ENCODE measurements around the gene CLPTM1.

Gene CLPTM1

DNA sequence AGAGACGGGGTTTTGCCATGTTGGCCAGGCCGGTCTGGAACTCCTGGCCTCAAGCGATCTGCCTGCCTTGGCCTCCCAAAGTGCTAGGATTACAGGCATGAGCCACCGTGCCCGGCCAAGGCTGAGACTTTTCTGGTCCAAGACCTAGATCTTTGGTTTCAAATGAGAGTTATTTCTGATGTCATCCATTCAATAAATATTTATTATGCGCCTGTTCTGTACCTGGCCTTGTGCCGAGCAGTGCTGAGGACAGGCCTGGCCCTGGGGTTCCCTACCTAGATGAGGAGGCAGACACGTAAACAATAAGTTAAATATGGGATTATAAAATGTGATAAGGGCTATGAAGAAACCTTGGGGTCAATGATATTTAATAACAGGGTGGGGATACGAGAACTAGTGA is 50.6 kb downstream of the CLPTM1 start:
- H4K12ac ChIP-seq (ENCODE audit: low read depth, low read length) = no peak overlapping the region
- no CpG with 5 or more reads among the region's 9 CpGs for WGBS (ENCODE audit: extremely low coverage, insufficient coverage, insufficient read length)
- DNase-seq = no peak
- H3K4me2 ChIP-seq (ENCODE audit: low read length) = no peak overlapping the region
- H3K9ac ChIP-seq (ENCODE audit: low read length) = no peak overlapping the region
- no peak overlapping the region for H3K4ac ChIP-seq (ENCODE audit: low read depth, low read length)
- H3K27me3 ChIP-seq (ENCODE audit: insufficient read depth, low read length) = no peaks in the 10 kb centered on the region
- H3K4me3 ChIP-seq (ENCODE audit: low read depth, low read length) = no peak overlapping the region
- no peak overlapping the region for H2BK12ac ChIP-seq (ENCODE audit: low read length)
- no peaks in the 10 kb centered on the region for H3K79me2 ChIP-seq (ENCODE audit: control insufficient read depth, insufficient read depth, low read length, poor library complexity)
- H3K27ac ChIP-seq (ENCODE audit: low read depth, low read length) = no peak overlapping the region
- no peak overlapping the region for H2AK5ac ChIP-seq (ENCODE audit: low read length)
- H2AFZ ChIP-seq (ENCODE audit: insufficient read depth, low read length, poor library complexity) = no peak overlapping the region
- no peak overlapping the region for H3K23ac ChIP-seq (ENCODE audit: low read length)
- H3K9me3 ChIP-seq (ENCODE audit: insufficient read depth, low read depth, low read length) = no peaks in the 10 kb centered on the region
- H3K4me1 ChIP-seq (ENCODE audit: control insufficient read depth in 1 of 2, insufficient read depth in 2 of 2, low read length in 2 of 2) = peaks cover 2 to 3% of the 10 kb centered on the region in 2 experiments
- peaks cover 6% of the 10 kb centered on the region for H3K79me1 ChIP-seq (ENCODE audit: low read length)
- H2BK5ac ChIP-seq (ENCODE audit: low read depth, low read length, poor library complexity) = no peak overlapping the region
- peaks cover 4 to 6% of the 10 kb centered on the region in 2 experiments for H3K36me3 ChIP-seq (ENCODE audit: control insufficient read depth in 1 of 2, insufficient read depth in 2 of 2, low read length in 2 of 2)
- H4K91ac ChIP-seq (ENCODE audit: low read depth, low read length) = no peak overlapping the region
- H4K8ac ChIP-seq (ENCODE audit: low read depth, low read length) = no peak overlapping the region
- no peak overlapping the region for H3K14ac ChIP-seq (ENCODE audit: low read length)
- H2BK120ac ChIP-seq (ENCODE audit: insufficient read depth, low read length, poor library complexity) = no peak overlapping the region
- no peak overlapping the region for H3K18ac ChIP-seq (ENCODE audit: low read length)

DNA sequence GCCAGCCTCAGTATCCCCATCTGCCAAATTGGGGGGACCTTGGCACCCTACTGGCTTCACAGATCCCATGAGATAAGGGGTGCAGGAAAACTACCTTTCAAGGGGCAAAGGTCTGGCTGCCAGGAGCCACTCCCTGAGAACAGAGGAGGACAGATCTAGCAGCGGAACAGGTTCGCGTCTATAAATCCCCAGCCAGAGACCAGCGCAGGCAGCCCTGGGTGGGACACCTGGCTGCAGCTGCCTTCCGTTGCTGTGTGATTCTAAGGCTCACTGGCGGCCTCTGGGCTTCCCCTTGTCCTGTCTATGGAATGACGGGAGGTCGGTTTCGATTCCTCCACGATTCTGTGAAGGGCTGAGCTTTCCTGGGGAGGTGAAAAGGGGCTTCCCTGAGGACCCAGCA is 53.4 kb downstream of the CLPTM1 start:
- no peak overlapping the region for H3K18ac ChIP-seq (ENCODE audit: low read length)
- no peaks in the 10 kb centered on the region for H3K79me2 ChIP-seq (ENCODE audit: control insufficient read depth, insufficient read depth, low read length, poor library complexity)
- H3K23ac ChIP-seq (ENCODE audit: low read length) = no peak overlapping the region
- H3K4me3 ChIP-seq (ENCODE audit: low read depth, low read length) = no peak overlapping the region
- H2AFZ ChIP-seq (ENCODE audit: insufficient read depth, low read length, poor library complexity) = no peak overlapping the region
- H4K8ac ChIP-seq (ENCODE audit: low read depth, low read length) = no peak overlapping the region
- H3K36me3 ChIP-seq (ENCODE audit: control insufficient read depth in 1 of 2, insufficient read depth in 2 of 2, low read length in 2 of 2) = peaks cover 6 to 11% of the 10 kb centered on the region in 2 experiments
- no peak overlapping the region for H3K4ac ChIP-seq (ENCODE audit: low read depth, low read length)
- no peaks in the 10 kb centered on the region for H3K9me3 ChIP-seq (ENCODE audit: insufficient read depth, low read depth, low read length)
- WGBS (ENCODE audit: extremely low coverage, insufficient coverage, insufficient read length) = no CpG with 5 or more reads among the region's 10 CpGs
- DNase-seq = peak; percentile 33 to 65
- H2AK5ac ChIP-seq (ENCODE audit: low read length) = no peak overlapping the region
- no peak overlapping the region for H3K14ac ChIP-seq (ENCODE audit: low read length)
- no peak overlapping the region for H3K4me2 ChIP-seq (ENCODE audit: low read length)
- no peak overlapping the region for H2BK5ac ChIP-seq (ENCODE audit: low read depth, low read length, poor library complexity)
- H2BK12ac ChIP-seq (ENCODE audit: low read length) = no peak overlapping the region
- H3K27ac ChIP-seq (ENCODE audit: low read depth, low read length) = no peak overlapping the region
- H3K27me3 ChIP-seq (ENCODE audit: insufficient read depth, low read length) = no peaks in the 10 kb centered on the region
- H3K9ac ChIP-seq (ENCODE audit: low read length) = peak overlapping the region; percentile 5
- no peaks in the 10 kb centered on the region for H3K4me1 ChIP-seq (ENCODE audit: control insufficient read depth in 1 of 2, insufficient read depth in 2 of 2, low read length in 2 of 2)
- no peaks in the 10 kb centered on the region for H3K79me1 ChIP-seq (ENCODE audit: low read length)
- H4K12ac ChIP-seq (ENCODE audit: low read depth, low read length) = no peak overlapping the region
- no peak overlapping the region for H4K91ac ChIP-seq (ENCODE audit: low read depth, low read length)
- no peak overlapping the region for H2BK120ac ChIP-seq (ENCODE audit: insufficient read depth, low read length, poor library complexity)

DNA sequence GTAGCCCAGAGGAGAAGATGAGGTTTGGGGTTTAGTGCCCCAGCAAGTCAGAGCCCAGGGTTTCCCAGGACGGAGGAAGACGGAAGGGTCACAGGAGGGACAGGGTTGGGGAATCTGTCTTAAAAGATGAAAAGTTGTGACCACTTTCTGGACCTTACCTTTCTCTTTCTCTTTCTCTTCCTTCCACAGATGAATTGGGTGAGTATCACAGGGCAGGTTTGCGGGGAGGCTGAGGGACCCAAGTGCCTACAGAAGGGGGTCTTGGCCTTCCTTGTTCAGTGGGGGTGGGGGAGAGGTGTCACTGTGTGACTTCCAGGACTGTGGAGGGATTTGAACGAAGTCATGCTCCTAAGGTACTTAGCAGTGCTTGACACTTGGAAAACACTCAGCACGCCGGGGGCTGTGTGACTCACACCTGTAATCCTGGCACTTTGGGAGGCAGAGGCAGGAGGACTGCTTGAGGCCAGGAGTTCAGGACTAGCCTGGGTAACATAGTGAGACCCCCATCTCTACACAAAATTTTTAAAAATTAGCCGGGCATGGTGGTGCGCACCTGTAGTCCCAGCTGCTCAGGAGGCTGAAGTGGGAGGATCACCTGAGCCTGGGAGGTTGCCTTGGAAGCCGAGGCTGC is 54.6 kb downstream of the CLPTM1 start:
- peaks cover 6 to 13% of the 10 kb centered on the region in 2 experiments for H3K36me3 ChIP-seq (ENCODE audit: control insufficient read depth in 1 of 2, insufficient read depth in 2 of 2, low read length in 2 of 2)
- no peak overlapping the region for H4K91ac ChIP-seq (ENCODE audit: low read depth, low read length)
- H3K4ac ChIP-seq (ENCODE audit: low read depth, low read length) = no peak overlapping the region
- no peak overlapping the region for H3K14ac ChIP-seq (ENCODE audit: low read length)
- WGBS (ENCODE audit: extremely low coverage, insufficient coverage, insufficient read length) = no CpG with 5 or more reads among the region's 9 CpGs
- no peak overlapping the region for H4K8ac ChIP-seq (ENCODE audit: low read depth, low read length)
- H4K12ac ChIP-seq (ENCODE audit: low read depth, low read length) = no peak overlapping the region
- H2BK12ac ChIP-seq (ENCODE audit: low read length) = no peak overlapping the region
- H3K23ac ChIP-seq (ENCODE audit: low read length) = no peak overlapping the region
- no peak overlapping the region for H3K4me2 ChIP-seq (ENCODE audit: low read length)
- DNase-seq = peak; percentile 81 to 88
- no peak overlapping the region for H2AK5ac ChIP-seq (ENCODE audit: low read length)
- H3K9ac ChIP-seq (ENCODE audit: low read length) = no peak overlapping the region
- H3K27me3 ChIP-seq (ENCODE audit: insufficient read depth, low read length) = no peaks in the 10 kb centered on the region
- no peaks in the 10 kb centered on the region for H3K4me1 ChIP-seq (ENCODE audit: control insufficient read depth in 1 of 2, insufficient read depth in 2 of 2, low read length in 2 of 2)
- no peak overlapping the region for H3K27ac ChIP-seq (ENCODE audit: low read depth, low read length)
- no peaks in the 10 kb centered on the region for H3K79me1 ChIP-seq (ENCODE audit: low read length)
- H3K9me3 ChIP-seq (ENCODE audit: insufficient read depth, low read depth, low read length) = no peaks in the 10 kb centered on the region
- no peak overlapping the region for H3K4me3 ChIP-seq (ENCODE audit: low read depth, low read length)
- no peak overlapping the region for H2BK5ac ChIP-seq (ENCODE audit: low read depth, low read length, poor library complexity)
- H2AFZ ChIP-seq (ENCODE audit: insufficient read depth, low read length, poor library complexity) = no peak overlapping the region
- no peak overlapping the region for H2BK120ac ChIP-seq (ENCODE audit: insufficient read depth, low read length, poor library complexity)
- H3K79me2 ChIP-seq (ENCODE audit: control insufficient read depth, insufficient read depth, low read length, poor library complexity) = no peaks in the 10 kb centered on the region
- no peak overlapping the region for H3K18ac ChIP-seq (ENCODE audit: low read length)

DNA sequence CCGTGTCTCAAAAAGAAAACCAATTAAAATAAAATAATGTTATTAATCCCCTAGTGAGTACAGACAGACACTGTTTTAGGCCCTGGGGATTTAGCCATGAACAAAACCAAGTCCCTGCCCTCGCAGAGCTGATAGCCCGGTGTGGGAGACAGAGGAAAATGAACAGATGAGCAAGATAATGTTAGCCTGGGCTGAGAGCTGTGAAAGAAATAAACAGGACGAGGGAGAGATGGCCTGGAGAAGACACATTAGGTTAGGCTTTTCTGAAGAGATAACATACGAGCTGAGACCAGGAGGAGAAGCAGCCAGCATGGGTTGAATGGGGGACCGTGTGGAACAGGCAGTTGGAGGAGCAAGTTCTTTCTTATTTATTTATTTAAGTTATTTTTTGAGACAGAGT is 55.1 kb downstream of the CLPTM1 start:
- Histone ChIP-seq H2BK12ac (ENCODE audit: low read length) (no peak overlapping the region), H4K8ac (ENCODE audit: low read depth, low read length) (no peak overlapping the region), H2AK5ac (ENCODE audit: low read length) (no peak overlapping the region), H3K23ac (ENCODE audit: low read length) (no peak overlapping the region), H3K4me1 (ENCODE audit: control insufficient read depth in 1 of 2, insufficient read depth in 2 of 2, low read length in 2 of 2) (no peaks in the 10 kb centered on the region), H4K91ac (ENCODE audit: low read depth, low read length) (no peak overlapping the region), H3K4me3 (ENCODE audit: low read depth, low read length) (no peak overlapping the region), H3K36me3 (ENCODE audit: control insufficient read depth in 1 of 2, insufficient read depth in 2 of 2, low read length in 2 of 2) (peaks cover 6 to 13% of the 10 kb centered on the region in 2 experiments), H3K9ac (ENCODE audit: low read length) (no peak overlapping the region), H3K4me2 (ENCODE audit: low read length) (no peak overlapping the region), H2BK5ac (ENCODE audit: low read depth, low read length, poor library complexity) (no peak overlapping the region), H2BK120ac (ENCODE audit: insufficient read depth, low read length, poor library complexity) (no peak overlapping the region), H3K79me2 (ENCODE audit: control insufficient read depth, insufficient read depth, low read length, poor library complexity) (no peaks in the 10 kb centered on the region), H3K79me1 (ENCODE audit: low read length) (no peaks in the 10 kb centered on the region), H4K12ac (ENCODE audit: low read depth, low read length) (no peak overlapping the region), H3K27ac (ENCODE audit: low read depth, low read length) (no peak overlapping the region), H2AFZ (ENCODE audit: insufficient read depth, low read length, poor library complexity) (no peak overlapping the region), H3K9me3 (ENCODE audit: insufficient read depth, low read depth, low read length) (no peaks in the 10 kb centered on the region), H3K18ac (ENCODE audit: low read length) (no peak overlapping the region), H3K4ac (ENCODE audit: low read depth, low read length) (no peak overlapping the region), H3K27me3 (ENCODE audit: insufficient read depth, low read length) (no peaks in the 10 kb centered on the region), H3K14ac (ENCODE audit: low read length) (no peak overlapping the region)
- DNase-seq = no peak
- WGBS (ENCODE audit: extremely low coverage, insufficient coverage, insufficient read length) = no CpG with 5 or more reads among the region's 6 CpGs
